ENCODE measurements around the gene NEMF.

GRCh38 chr14:49767270-49767570 is 85.4 kb downstream of the NEMF start:
- TF ChIP-seq, protein P1, sequence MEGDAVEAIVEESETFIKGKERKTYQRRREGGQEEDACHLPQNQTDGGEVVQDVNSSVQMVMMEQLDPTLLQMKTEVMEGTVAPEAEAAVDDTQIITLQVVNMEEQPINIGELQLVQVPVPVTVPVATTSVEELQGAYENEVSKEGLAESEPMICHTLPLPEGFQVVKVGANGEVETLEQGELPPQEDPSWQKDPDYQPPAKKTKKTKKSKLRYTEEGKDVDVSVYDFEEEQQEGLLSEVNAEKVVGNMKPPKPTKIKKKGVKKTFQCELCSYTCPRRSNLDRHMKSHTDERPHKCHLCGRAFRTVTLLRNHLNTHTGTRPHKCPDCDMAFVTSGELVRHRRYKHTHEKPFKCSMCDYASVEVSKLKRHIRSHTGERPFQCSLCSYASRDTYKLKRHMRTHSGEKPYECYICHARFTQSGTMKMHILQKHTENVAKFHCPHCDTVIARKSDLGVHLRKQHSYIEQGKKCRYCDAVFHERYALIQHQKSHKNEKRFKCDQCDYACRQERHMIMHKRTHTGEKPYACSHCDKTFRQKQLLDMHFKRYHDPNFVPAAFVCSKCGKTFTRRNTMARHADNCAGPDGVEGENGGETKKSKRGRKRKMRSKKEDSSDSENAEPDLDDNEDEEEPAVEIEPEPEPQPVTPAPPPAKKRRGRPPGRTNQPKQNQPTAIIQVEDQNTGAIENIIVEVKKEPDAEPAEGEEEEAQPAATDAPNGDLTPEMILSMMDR (IDR thresholded peaks at IDR 0.05): no peak
- TF ChIP-seq POLR2A (IDR thresholded peaks at IDR 0.05): no peak

Data from right lobe of liver (tissue), 4 donors.